Measurements from ENCODE around the gene UBE2U. TPM values are rescaled to one million over a fixed set of nuclear protein-coding genes. Genes with fewer than 3 reads are reported as not detected.
A peak's percentile ranks its signal among the peaks of the same experiment; 100 is the strongest.

Gene UBE2U
- total RNA-seq, 4 donors from 2014 or later: not detected

DNA sequence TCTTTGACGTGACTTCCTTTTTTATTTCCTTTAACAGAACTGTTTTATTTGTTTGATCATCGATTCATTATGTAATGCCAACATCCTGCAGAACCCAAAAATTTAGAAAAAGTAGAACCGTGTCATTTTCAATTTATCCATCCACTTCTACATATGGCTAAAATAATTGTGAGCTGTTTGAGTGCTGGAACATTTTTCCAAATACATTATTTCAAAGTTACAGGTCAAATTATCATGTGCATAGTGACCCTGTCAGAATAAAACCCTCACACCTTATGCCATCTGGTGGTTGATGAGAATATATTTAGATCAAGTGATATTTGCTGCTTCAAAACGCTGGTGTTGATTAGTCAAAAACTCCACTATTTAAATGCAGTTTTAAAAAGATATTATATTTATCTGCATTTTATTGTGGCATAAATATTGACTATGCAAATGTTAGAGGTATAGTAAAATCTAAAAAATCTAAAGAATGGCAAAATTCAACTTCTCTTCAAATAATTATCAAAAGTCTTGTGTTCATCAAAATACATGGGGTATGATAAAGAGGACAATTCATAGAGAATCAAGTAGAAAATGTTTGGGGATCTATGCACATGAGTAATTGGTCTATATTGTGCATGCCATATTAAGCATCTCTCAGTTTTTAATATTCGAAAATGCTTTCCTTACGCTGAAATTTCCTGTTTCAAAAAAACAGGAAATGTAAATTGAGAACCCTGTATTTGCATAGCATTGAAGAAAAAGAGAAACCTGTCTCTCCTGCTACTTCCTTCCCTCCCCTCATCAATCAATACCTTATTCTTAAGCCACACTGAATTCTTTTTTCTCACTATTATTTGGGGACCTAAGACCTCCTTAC lies 39.7 kb downstream of the UBE2U start:
- no peak overlapping the region for H3K27ac ChIP-seq
- no peak overlapping the region for H3K4me3 ChIP-seq
- TF ChIP-seq, protein P1, sequence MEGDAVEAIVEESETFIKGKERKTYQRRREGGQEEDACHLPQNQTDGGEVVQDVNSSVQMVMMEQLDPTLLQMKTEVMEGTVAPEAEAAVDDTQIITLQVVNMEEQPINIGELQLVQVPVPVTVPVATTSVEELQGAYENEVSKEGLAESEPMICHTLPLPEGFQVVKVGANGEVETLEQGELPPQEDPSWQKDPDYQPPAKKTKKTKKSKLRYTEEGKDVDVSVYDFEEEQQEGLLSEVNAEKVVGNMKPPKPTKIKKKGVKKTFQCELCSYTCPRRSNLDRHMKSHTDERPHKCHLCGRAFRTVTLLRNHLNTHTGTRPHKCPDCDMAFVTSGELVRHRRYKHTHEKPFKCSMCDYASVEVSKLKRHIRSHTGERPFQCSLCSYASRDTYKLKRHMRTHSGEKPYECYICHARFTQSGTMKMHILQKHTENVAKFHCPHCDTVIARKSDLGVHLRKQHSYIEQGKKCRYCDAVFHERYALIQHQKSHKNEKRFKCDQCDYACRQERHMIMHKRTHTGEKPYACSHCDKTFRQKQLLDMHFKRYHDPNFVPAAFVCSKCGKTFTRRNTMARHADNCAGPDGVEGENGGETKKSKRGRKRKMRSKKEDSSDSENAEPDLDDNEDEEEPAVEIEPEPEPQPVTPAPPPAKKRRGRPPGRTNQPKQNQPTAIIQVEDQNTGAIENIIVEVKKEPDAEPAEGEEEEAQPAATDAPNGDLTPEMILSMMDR (IDR thresholded peaks at IDR 0.05 in 4 of 5, conservative IDR thresholded peaks at IDR 0.05 in 1 of 5): peak in 4 of 5 experiments; percentile 27 to 41 (median 37)
- no peak for TF ChIP-seq POLR2A (IDR thresholded peaks at IDR 0.05)
- ATAC-seq (peak in 1 of 2 donors; percentile 51), DNase-seq (no peak)
- in situ Hi-C loops (cut with MboI; ENCODE audit: low sequenced_read_pairs in 4 of 4): loop anchor here (5.0 to 25.0 kb wide), 6 partner anchors 546 to 628 kb away; no protein-coding TSS in a partner anchor
- H3K4me1 ChIP-seq: no peaks in the 10 kb centered on the region
- intact Hi-C loops (cut with DNase I; ENCODE audit: low total_unique reads): loop anchor here (1.0 to 10.0 kb wide), 2 partner anchors 627 to 1398 kb away; no protein-coding TSS in a partner anchor
- H3K9me3 ChIP-seq: no peaks in the 10 kb centered on the region
- no peaks in the 10 kb centered on the region for H3K27me3 ChIP-seq
- H3K36me3 ChIP-seq: no peaks in the 10 kb centered on the region

DNA sequence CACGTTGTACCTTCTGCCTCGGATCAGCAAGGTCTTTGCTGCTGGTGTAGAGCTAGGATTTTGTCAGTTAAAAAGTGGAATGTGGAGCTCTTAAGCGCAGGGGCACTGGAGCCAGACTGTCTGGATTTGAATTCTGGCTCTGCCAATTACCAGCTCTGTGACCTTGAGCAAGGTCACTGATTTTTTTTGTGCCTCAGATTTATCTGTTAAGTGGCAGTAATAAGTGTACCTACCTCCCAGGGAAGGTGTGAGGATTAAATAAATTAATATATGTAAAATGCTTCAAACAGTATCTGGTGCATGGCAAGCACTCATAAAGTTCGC lies 40.3 kb downstream of the UBE2U start:
- H3K27me3 ChIP-seq: peaks cover 0 to under 1% (median 0%) of the 10 kb centered on the region in 3 donors
- no peak overlapping the region for H3K4me3 ChIP-seq
- TF ChIP-seq, protein P1 (IDR thresholded peaks at IDR 0.05 in 4 of 5, conservative IDR thresholded peaks at IDR 0.05 in 1 of 5): no peak
- TF ChIP-seq POLR2A (IDR thresholded peaks at IDR 0.05): no peak
- H3K27ac ChIP-seq: no peak overlapping the region
- H3K9me3 ChIP-seq: no peaks in the 10 kb centered on the region
- H3K4me1 ChIP-seq: no peaks in the 10 kb centered on the region
- intact Hi-C loops (cut with DNase I; ENCODE audit: low total_unique reads) (loop anchor here (1.0 to 10.0 kb wide), 2 partner anchors 627 to 1399 kb away; no protein-coding TSS in a partner anchor), in situ Hi-C loops (cut with MboI; ENCODE audit: low sequenced_read_pairs in 4 of 4) (loop anchor here (5.0 to 25.0 kb wide), 6 partner anchors 546 to 629 kb away; no protein-coding TSS in a partner anchor)
- no peaks in the 10 kb centered on the region for H3K36me3 ChIP-seq
- no peak for DNase-seq
- ATAC-seq: no peak

DNA sequence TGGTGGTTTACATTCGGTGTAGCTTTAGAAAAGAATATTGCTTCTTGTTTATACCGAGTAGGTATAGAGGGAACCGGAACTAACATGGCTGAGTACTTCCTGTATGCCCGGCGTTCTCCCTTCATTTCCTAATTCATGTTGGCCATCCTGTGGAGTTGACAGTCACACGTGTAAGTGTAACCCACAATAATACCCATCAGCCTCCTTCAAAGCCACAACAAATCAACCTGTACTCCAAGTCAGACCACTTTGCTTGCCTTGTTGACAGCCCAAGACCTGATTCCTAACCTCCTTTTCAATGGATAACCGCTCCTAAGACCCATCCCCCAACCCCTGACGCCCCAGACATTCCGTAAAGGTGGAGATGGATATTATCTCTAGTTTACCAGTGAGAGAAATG lies 42.1 kb downstream of the UBE2U start:
- H3K4me3 ChIP-seq: no peak overlapping the region
- no peak overlapping the region for H3K27ac ChIP-seq
- no peak for DNase-seq
- intact Hi-C loops (cut with DNase I; ENCODE audit: low total_unique reads): loop anchor here (5.0 to 10.0 kb wide), 3 partner anchors 473 to 1401 kb away; partner anchors contain the start of gene ROR1
- ATAC-seq: no peak
- peaks cover 0 to 3% (median 0%) of the 10 kb centered on the region in 3 donors for H3K27me3 ChIP-seq
- no peaks in the 10 kb centered on the region for H3K9me3 ChIP-seq
- TF ChIP-seq, protein P1 (IDR thresholded peaks at IDR 0.05 in 4 of 5, conservative IDR thresholded peaks at IDR 0.05 in 1 of 5): no peak
- no peak for TF ChIP-seq POLR2A (IDR thresholded peaks at IDR 0.05)
- H3K4me1 ChIP-seq: no peaks in the 10 kb centered on the region
- no peaks in the 10 kb centered on the region for H3K36me3 ChIP-seq
- in situ Hi-C loops (cut with MboI; ENCODE audit: low sequenced_read_pairs in 4 of 4): loop anchor here in 3 of 4 donors (10.0 to 25.0 kb wide), 4 partner anchors 551 to 631 kb away; no protein-coding TSS in a partner anchor

DNA sequence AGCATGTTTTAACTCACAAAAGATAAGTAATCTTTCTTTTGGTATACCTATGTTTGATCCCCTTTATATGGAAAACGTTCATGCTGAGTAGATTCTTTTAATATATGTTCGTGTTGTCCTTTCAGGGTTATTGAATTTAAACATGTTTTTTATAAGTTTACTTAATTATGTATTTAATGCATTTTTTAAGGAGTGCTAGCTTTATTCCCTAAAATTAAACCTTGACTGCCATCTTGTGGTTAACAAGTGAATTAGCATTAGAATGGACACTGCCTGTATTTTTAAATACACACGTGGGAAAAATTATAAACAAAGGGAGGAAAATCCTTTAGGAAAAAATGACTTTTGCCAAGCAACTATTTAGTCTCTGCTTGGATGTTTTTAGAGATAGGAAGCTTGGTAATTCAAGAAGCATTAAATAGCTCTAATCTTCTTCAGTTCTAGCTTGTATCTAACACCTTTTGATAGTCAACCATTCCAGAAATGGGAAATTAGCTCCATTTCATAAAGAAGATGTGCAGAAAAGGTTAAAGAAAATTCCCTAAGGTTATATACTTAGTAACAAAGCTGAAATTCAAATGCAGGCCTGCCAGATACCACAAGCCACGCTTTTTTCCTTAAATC lies 43.0 kb downstream of the UBE2U start:
- Histone ChIP-seq H3K36me3 (no peaks in the 10 kb centered on the region), H3K4me1 (no peaks in the 10 kb centered on the region), H3K27ac (no peak overlapping the region), H3K9me3 (no peaks in the 10 kb centered on the region), H3K27me3 (peaks cover 0 to 3% (median 0%) of the 10 kb centered on the region in 3 donors), H3K4me3 (no peak overlapping the region)
- ATAC-seq: no peak
- intact Hi-C loops (cut with DNase I; ENCODE audit: low total_unique reads): loop anchor here (1.0 to 10.0 kb wide), 4 partner anchors 474 to 1402 kb away; partner anchors contain the start of gene ROR1
- in situ Hi-C loops (cut with MboI; ENCODE audit: low sequenced_read_pairs in 4 of 4): loop anchor here in 3 of 4 donors (10.0 to 25.0 kb wide), 4 partner anchors 552 to 632 kb away; no protein-coding TSS in a partner anchor
- no peak for TF ChIP-seq POLR2A (IDR thresholded peaks at IDR 0.05)
- TF ChIP-seq, protein P1 (IDR thresholded peaks at IDR 0.05 in 4 of 5, conservative IDR thresholded peaks at IDR 0.05 in 1 of 5): peak; percentile 52 to 91 (median 74)
- no peak for DNase-seq
